Keratinocyte (primary cell): ENCODE results near the gene RIOK3.

Source experiments
- EZH2 ChIP-seq: IDR thresholded peaks from one replicate; pipeline ENCODE4 v1.6.1; 2012; ENCODE audit warnings: inconsistent platforms, mild to moderate bottlenecking, low read length, moderate library complexity
- TF ChIP-seq, protein P1 (sequence below), 3 experiments: IDR thresholded peaks in 1 of 3; conservative IDR thresholded peaks in 1 of 3; optimal IDR thresholded peaks in 1 of 3; 2 replicates in 2 of 3; 3 replicates in 1 of 3; pipeline versions ENCODE3 to v1.5.1; 2011; ENCODE audit warnings: low read length in 3 of 3, mild to moderate bottlenecking in 3 of 3, moderate library complexity in 2 of 3, control low read depth in 1 of 3, inconsistent platforms in 1 of 3; ENCODE audit not compliant: insufficient read depth in 2 of 3; ENCODE audit errors: extremely low read depth in 1 of 3

DNA sequence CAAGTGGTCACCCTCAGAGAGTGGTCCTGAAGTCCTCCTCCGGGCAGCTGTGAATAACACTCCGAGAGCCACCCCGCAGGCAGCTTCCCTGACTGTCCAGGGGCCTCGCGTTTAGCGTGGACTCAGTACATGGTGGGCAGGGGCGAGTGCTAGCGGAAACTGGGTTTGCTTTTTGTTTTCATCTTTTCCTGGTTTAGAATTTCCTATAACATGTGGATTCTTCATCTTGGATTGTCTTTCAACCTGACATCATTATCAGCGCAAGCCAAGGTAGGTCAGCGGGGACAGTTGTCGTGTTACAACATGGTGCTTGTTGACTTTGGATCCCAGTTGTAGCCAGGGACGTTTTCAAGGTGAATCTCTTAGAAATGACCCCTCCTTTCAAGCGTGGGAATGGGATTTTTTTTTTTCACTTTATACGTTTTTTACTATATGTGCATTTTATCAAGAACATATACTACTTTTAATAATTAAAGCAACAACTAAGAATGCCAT is 71.2 kb downstream of the RIOK3 start:
- TF ChIP-seq, protein P1, sequence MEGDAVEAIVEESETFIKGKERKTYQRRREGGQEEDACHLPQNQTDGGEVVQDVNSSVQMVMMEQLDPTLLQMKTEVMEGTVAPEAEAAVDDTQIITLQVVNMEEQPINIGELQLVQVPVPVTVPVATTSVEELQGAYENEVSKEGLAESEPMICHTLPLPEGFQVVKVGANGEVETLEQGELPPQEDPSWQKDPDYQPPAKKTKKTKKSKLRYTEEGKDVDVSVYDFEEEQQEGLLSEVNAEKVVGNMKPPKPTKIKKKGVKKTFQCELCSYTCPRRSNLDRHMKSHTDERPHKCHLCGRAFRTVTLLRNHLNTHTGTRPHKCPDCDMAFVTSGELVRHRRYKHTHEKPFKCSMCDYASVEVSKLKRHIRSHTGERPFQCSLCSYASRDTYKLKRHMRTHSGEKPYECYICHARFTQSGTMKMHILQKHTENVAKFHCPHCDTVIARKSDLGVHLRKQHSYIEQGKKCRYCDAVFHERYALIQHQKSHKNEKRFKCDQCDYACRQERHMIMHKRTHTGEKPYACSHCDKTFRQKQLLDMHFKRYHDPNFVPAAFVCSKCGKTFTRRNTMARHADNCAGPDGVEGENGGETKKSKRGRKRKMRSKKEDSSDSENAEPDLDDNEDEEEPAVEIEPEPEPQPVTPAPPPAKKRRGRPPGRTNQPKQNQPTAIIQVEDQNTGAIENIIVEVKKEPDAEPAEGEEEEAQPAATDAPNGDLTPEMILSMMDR (optimal IDR thresholded peaks at IDR 0.05 in 1 of 3, IDR thresholded peaks at IDR 0.05 in 1 of 3, conservative IDR thresholded peaks at IDR 0.05 in 1 of 3; ENCODE audit: extremely low read depth in 1 of 3, insufficient read depth in 2 of 3, low read length in 3 of 3) = no peak
- no peak for TF ChIP-seq EZH2
